B cell (primary cell): Measurements from ENCODE around the gene CHRM2. TPM values are rescaled to one million over a fixed set of nuclear protein-coding genes. Genes with fewer than 3 reads are reported as not detected.

Source experiments
- ATAC-seq: fragments of 200-7000 bp; cut with Tn5 transposase; one replicate; pipeline ENCODE4 v1.10.0; 2021; ENCODE audit warnings: low read depth, mild to moderate bottlenecking, moderate number of reproducible peaks, moderate library complexity
- CTCF ChIA-PET: fragments of 350-600 bp; sonication (Branson Sonifier 250); formaldehyde crosslinking; loops from one replicate; lab custom pipeline; 2021; ENCODE audit warnings: antibody characterized with exemption, inconsistent platforms; lab: Charles Lee
- POLR2A ChIA-PET: fragments of 350-600 bp; sonication (Branson Sonifier 250); formaldehyde crosslinking; loops from one replicate; lab custom pipeline; 2021; ENCODE audit warnings: antibody characterized with exemption; lab: Charles Lee
- DNase-seq: peaks from one replicate; pipeline ENCODE4 v3.0.0; 2013
- H2AFZ ChIP-seq: 2 replicates; pipeline ENCODE4 v1.6.1; 2012; ENCODE audit warnings: mild to moderate bottlenecking, low read depth, low read length; ENCODE audit not compliant: insufficient read depth, poor library complexity, severe bottlenecking
- H3K27ac ChIP-seq, 2 donors: 1 replicate in 1 of 2; 2 replicates in 1 of 2; pipeline ENCODE4 v1.5.1; 2012 to 2013; ENCODE audit warnings: low read length in 2 of 2, mild to moderate bottlenecking in 2 of 2, moderate library complexity in 1 of 2
- H3K27me3 ChIP-seq, 4 experiments: fragments of 200-600 bp in 1 of 4; sonication (generic) in 1 of 4; replicated peaks in 1 of 4; 1 replicate in 2 of 4; 2 replicates in 2 of 4; pipeline versions ENCODE4 v1.6.1 to v1.7.0; 2013 to 2016; ENCODE audit warnings: low read length in 3 of 4, mild to moderate bottlenecking in 2 of 4, mixed read lengths in 1 of 4, moderate library complexity in 1 of 4; ENCODE audit not compliant: insufficient read depth in 4 of 4, control insufficient read depth in 3 of 4; ENCODE audit errors: control extremely low read depth in 1 of 4
- H3K36me3 ChIP-seq, 2 experiments: replicated peaks in 1 of 2; 1 replicate in 1 of 2; 2 replicates in 1 of 2; pipeline versions ENCODE4 v1.6.1 to v1.7.1; 2013; ENCODE audit warnings: low read length in 1 of 2; ENCODE audit not compliant: insufficient read depth in 2 of 2, control insufficient read depth in 1 of 2; ENCODE audit errors: control extremely low read depth in 1 of 2, extremely low read depth in 1 of 2
- H3K4me1 ChIP-seq, 2 donors: fragments of 200-600 bp in 1 of 2; sonication (generic) in 1 of 2; 1 replicate in 1 of 2; 2 replicates in 1 of 2; pipeline versions ENCODE4 v1.5.1 to v1.6.1; 2013 to 2017; ENCODE audit warnings: low read length in 2 of 2; ENCODE audit not compliant: control insufficient read depth in 2 of 2, insufficient read depth in 2 of 2
- H3K4me2 ChIP-seq: replicated peaks from 2 replicates; pipeline ENCODE3; 2012; ENCODE audit warnings: mild to moderate bottlenecking, low read depth, low read length; ENCODE audit not compliant: poor library complexity, severe bottlenecking
- H3K4me3 ChIP-seq, 5 experiments: fragments of 200-600 bp in 1 of 5; sonication (generic) in 1 of 5; 1 replicate in 3 of 5; 2 replicates in 2 of 5; pipeline versions ENCODE4 v1.5.1 to v1.7.0; 2011 to 2016; ENCODE audit warnings: low read length in 4 of 5, mild to moderate bottlenecking in 4 of 5, low read depth in 2 of 5, control low read depth in 1 of 5, moderate library complexity in 1 of 5; ENCODE audit not compliant: insufficient read depth in 1 of 5; ENCODE audit errors: control extremely low read depth in 1 of 5, extremely low read depth in 1 of 5
- H3K79me2 ChIP-seq: fragments of 200-600 bp; sonication (generic); one replicate; pipeline ENCODE4 v1.6.0; 2016; ENCODE audit warnings: low read length; ENCODE audit not compliant: control insufficient read depth, insufficient read depth
- H3K9ac ChIP-seq: fragments of 200-600 bp; sonication (generic); 2 replicates; pipeline ENCODE4 v1.6.1; 2017; ENCODE audit warnings: mild to moderate bottlenecking, low read length, moderate library complexity
- H3K9me3 ChIP-seq, 3 donors: one replicate each; pipeline versions ENCODE4 v1.6.1 to v1.7.1; 2013; ENCODE audit warnings: low read length in 2 of 3; ENCODE audit not compliant: control insufficient read depth in 2 of 3, insufficient read depth in 1 of 3; ENCODE audit errors: control extremely low read depth in 1 of 3
- H4K20me1 ChIP-seq: 2 replicates; pipeline ENCODE4 v1.6.0; 2012; ENCODE audit warnings: mild to moderate bottlenecking, low read length; ENCODE audit not compliant: insufficient read depth, control insufficient read depth, poor library complexity, severe bottlenecking
- H3K27ac Mint-ChIP-seq: one replicate; pipeline ENCODE4 v1.8.0; 2021; ENCODE audit warnings: mixed read lengths
- H3K27me3 Mint-ChIP-seq: one replicate; pipeline ENCODE4 v1.8.0; 2021; ENCODE audit warnings: mixed read lengths
- H3K4me1 Mint-ChIP-seq: one replicate; pipeline ENCODE4 v1.8.0; 2021; ENCODE audit warnings: mixed read lengths
- H3K4me3 Mint-ChIP-seq: one replicate; pipeline ENCODE4 v1.8.0; 2021; ENCODE audit warnings: mixed read lengths
- H3K9me3 Mint-ChIP-seq: one replicate; pipeline ENCODE4 v1.8.0; 2022; ENCODE audit warnings: mixed read lengths; ENCODE audit not compliant: insufficient read depth
- CTCF ChIP-seq: fragments of 200-600 bp; IDR thresholded peaks from one replicate; pipeline ENCODE4 v1.8.0; 2022; ENCODE audit warnings: antibody characterized with exemption, mild to moderate bottlenecking
- EZH2 ChIP-seq: IDR thresholded peaks from 2 replicates; pipeline ENCODE4 v1.6.1; 2012; ENCODE audit warnings: borderline replicate concordance, low read depth, mild to moderate bottlenecking, moderate library complexity, low read length; ENCODE audit not compliant: insufficient read depth, poor library complexity, severe bottlenecking
- WGBS: methylation state at CpG from one replicate; pipeline ENCODE4 v1.1.5; 2013; ENCODE audit warnings: missing lambda C conversion rate; ENCODE audit not compliant: insufficient coverage; 5-methylcytosine and 5-hydroxymethylcytosine counted together
- intact Hi-C: fragments of 100-400 bp; cut with micrococcal nuclease; formaldehyde crosslinking; loops from one replicate; pipeline ENCODE4 v1.10.0; 2022
- polyA plus RNA-seq: library from polyadenylated mRNA; depleted of rRNA; stranded (reverse); fragments of >200 nt; gene quantifications from 2 replicates; pipeline ENCODE4 v1.2.3, GENCODE V29; 2012
- total RNA-seq, 2 donors: library from RNA; stranded (reverse); fragments of 120-200 nt in 1 of 2; gene quantifications; 1 replicate in 1 of 2; 2 replicates in 1 of 2; pipeline versions ENCODE4 v1.2.3 to v1.2.4, GENCODE V29; 2013 to 2022

The CHRM2 gene
- total and polyA plus RNA-seq, 2 donors (not counting 1 experiment from before 2014, with no cell fraction given): not detected

GRCh38 chr7:137018468-137018867 is 150.0 kb downstream of the CHRM2 start:
- Histone ChIP-seq H3K36me3 (no peaks in the 10 kb centered on the region), H3K4me1 (no peaks in the 10 kb centered on the region), H2AFZ (no peak overlapping the region), H3K4me3 (no peak overlapping the region), H3K79me2 (no peaks in the 10 kb centered on the region), H4K20me1 (no peaks in the 10 kb centered on the region), H3K27me3 (no peaks in the 10 kb centered on the region), H3K9ac (no peak overlapping the region), H3K27ac (no peak overlapping the region), H3K4me2 (no peak overlapping the region), H3K9me3 (no peaks in the 10 kb centered on the region)
- DNase-seq (no peak), ATAC-seq (no peak)
- Mint-ChIP-seq H3K4me3 (no peak overlapping the region), H3K27ac (no peak overlapping the region), H3K9me3 (no peaks in the 10 kb centered on the region), H3K4me1 (no peaks in the 10 kb centered on the region), H3K27me3 (no peaks in the 10 kb centered on the region)
- intact Hi-C loops: no loop called here
- CTCF ChIA-PET: no interaction called here
- POLR2A ChIA-PET: no interaction called here
- TF ChIP-seq CTCF (no peak), EZH2 (no peak)
- 86% methylated on average over 1 of the region's 3 CpGs for WGBS

- H3K79me2 ChIP-seq: no peaks in the 10 kb centered on the region
- Mint-ChIP-seq H3K9me3 (no peaks in the 10 kb centered on the region), H3K27ac (no peak overlapping the region), H3K4me3 (no peak overlapping the region), H3K4me1 (no peaks in the 10 kb centered on the region), H3K27me3 (no peaks in the 10 kb centered on the region)
- intact Hi-C loops: no loop called here
- no peak overlapping the region for H3K4me2 ChIP-seq
- ATAC-seq (no peak), DNase-seq (no peak)
- no peaks in the 10 kb centered on the region for H3K9me3 ChIP-seq
- no peak overlapping the region for H3K27ac ChIP-seq
- H2AFZ ChIP-seq: no peak overlapping the region
- ChIA-PET CTCF (no interaction called here), POLR2A (no interaction called here)
- TF ChIP-seq CTCF (no peak), EZH2 (no peak)
- H3K4me3 ChIP-seq: no peak overlapping the region
- no peaks in the 10 kb centered on the region for H4K20me1 ChIP-seq
- no peaks in the 10 kb centered on the region for H3K4me1 ChIP-seq
- H3K9ac ChIP-seq: no peak overlapping the region
- H3K36me3 ChIP-seq: no peaks in the 10 kb centered on the region
- H3K27me3 ChIP-seq: no peaks in the 10 kb centered on the region
- WGBS: no CpG with 5 or more reads among the region's 1 CpG
Measured at GRCh38 chr7:137020351-137020750, 151.9 kb downstream of the CHRM2 start.
